Endothelial cell of umbilical vein (primary cell): ENCODE results near the gene ACER3.
"Not testable (repeated sequence)": the region's sequence is repeated elsewhere in the genome, so short reads cannot be mapped to it uniquely, and the experiment has no call there.

Experiments used
- EZH2 ChIP-seq: IDR thresholded peaks from 2 replicates; pipeline ENCODE4 v1.6.1; 2012; ENCODE audit warnings: borderline replicate concordance, low read depth, mild to moderate bottlenecking, moderate library complexity, low read length, inconsistent platforms; ENCODE audit not compliant: severe bottlenecking
- FOS ChIP-seq: IDR thresholded peaks from 2 replicates; pipeline ENCODE4 v1.6.1; 2011; ENCODE audit warnings: mild to moderate bottlenecking, low read length, moderate library complexity, borderline replicate concordance; ENCODE audit not compliant: insufficient read depth
- JUN ChIP-seq: IDR thresholded peaks from 2 replicates; pipeline ENCODE4 v1.6.1; 2011; ENCODE audit warnings: borderline replicate concordance, low read depth; ENCODE audit not compliant: insufficient read length, insufficient read depth
- MYC ChIP-seq: IDR thresholded peaks from one replicate; pipeline ENCODE4 v1.6.1; 2011; ENCODE audit warnings: mild to moderate bottlenecking, low read depth, low read length
- POLR2A ChIP-seq: IDR thresholded peaks from 2 replicates; pipeline ENCODE4 v1.6.1; 2012; ENCODE audit warnings: low read depth, mild to moderate bottlenecking, control low read depth, low read length
- POLR2AphosphoS5 ChIP-seq: IDR thresholded peaks from 2 replicates; pipeline ENCODE4 v1.6.1; 2012; ENCODE audit warnings: low read depth, mild to moderate bottlenecking, control low read depth, low read length, moderate library complexity; ENCODE audit not compliant: insufficient read depth
- TF ChIP-seq, protein P1 (sequence below), 2 donors: IDR thresholded peaks; 1 replicate in 1 of 2; 2 replicates in 1 of 2; pipeline ENCODE4 v1.5.1; 2011; ENCODE audit warnings: low read length in 2 of 2, mild to moderate bottlenecking in 2 of 2, moderate library complexity in 2 of 2, control low read depth in 1 of 2, inconsistent platforms in 1 of 2, low read depth in 1 of 2; ENCODE audit not compliant: insufficient read depth in 1 of 2; ENCODE audit errors: extremely low read depth in 1 of 2
- TF ChIP-seq, protein P2 (sequence below): IDR thresholded peaks from 2 replicates; pipeline ENCODE4 v1.6.1; 2011; ENCODE audit not compliant: insufficient read depth, insufficient read length

DNA sequence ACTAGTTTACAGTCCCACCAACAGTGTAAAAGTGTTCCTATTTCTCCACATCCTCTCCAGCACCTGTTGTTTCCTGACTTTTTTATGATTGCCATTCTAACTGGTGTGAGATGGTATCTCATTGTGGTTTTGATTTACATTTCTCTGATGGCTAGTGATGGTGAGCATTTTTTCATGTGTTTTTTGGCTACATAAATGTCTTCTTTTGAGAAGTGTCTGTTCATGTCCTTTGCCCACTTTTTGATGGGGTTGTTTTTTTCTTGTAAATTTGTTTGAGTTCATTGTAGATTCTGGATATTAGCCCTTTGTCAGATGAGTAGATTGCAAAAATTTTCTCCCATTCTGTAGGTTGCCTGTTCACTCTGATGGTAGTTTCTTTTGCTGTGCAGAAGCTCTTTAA, 33.7 kb upstream of the ACER3 start:
- TF ChIP-seq POLR2A, EZH2, MYC, POLR2AphosphoS5, FOS, JUN: not testable (repeated sequence)
- TF ChIP-seq, protein P1, sequence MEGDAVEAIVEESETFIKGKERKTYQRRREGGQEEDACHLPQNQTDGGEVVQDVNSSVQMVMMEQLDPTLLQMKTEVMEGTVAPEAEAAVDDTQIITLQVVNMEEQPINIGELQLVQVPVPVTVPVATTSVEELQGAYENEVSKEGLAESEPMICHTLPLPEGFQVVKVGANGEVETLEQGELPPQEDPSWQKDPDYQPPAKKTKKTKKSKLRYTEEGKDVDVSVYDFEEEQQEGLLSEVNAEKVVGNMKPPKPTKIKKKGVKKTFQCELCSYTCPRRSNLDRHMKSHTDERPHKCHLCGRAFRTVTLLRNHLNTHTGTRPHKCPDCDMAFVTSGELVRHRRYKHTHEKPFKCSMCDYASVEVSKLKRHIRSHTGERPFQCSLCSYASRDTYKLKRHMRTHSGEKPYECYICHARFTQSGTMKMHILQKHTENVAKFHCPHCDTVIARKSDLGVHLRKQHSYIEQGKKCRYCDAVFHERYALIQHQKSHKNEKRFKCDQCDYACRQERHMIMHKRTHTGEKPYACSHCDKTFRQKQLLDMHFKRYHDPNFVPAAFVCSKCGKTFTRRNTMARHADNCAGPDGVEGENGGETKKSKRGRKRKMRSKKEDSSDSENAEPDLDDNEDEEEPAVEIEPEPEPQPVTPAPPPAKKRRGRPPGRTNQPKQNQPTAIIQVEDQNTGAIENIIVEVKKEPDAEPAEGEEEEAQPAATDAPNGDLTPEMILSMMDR (IDR thresholded peaks at IDR 0.05; ENCODE audit: extremely low read depth in 1 of 2, insufficient read depth in 1 of 2, low read depth in 1 of 2, low read length in 2 of 2): not testable (repeated sequence)
- TF ChIP-seq, protein P2, sequence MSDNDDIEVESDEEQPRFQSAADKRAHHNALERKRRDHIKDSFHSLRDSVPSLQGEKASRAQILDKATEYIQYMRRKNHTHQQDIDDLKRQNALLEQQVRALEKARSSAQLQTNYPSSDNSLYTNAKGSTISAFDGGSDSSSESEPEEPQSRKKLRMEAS: not testable (repeated sequence)
